GM21737 (cell line): ENCODE results near the gene CREB5.

ENCODE experiments used
- ATAC-seq: cut with Tn5 transposase; IDR thresholded peaks from one replicate; pipeline ENCODE4 v1.9.1; 2021; ENCODE audit warnings: mild to moderate bottlenecking, moderate library complexity; ENCODE audit not compliant: unreplicated experiment

The CREB5 gene

GRCh38 chr7:28406192-28406591 is 6.1 kb upstream of the CREB5 start:
- no peak for ATAC-seq

- no peak for ATAC-seq
These were observed 4.7 kb upstream of the CREB5 start for GRCh38 chr7:28407651-28408050.

- ATAC-seq: no peak
These were observed 4.0 kb upstream of the CREB5 start for GRCh38 chr7:28408105-28408959.

GRCh38 chr7:28408960-28409715 is 3.2 kb upstream of the CREB5 start:
- ATAC-seq: no peak

GRCh38 chr7:28409716-28410627 is 2.3 kb upstream of the CREB5 start:
- no peak for ATAC-seq

- no peak for ATAC-seq
These were observed 1.4 kb upstream of the CREB5 start for GRCh38 chr7:28410628-28411531.

GRCh38 chr7:28413011-28413410 is 693 bp downstream of the CREB5 start:
- ATAC-seq: no peak

GRCh38 chr7:28414453-28414852 is 2.1 kb downstream of the CREB5 start:
- no peak for ATAC-seq

- no peak for ATAC-seq
These were observed 5.1 kb downstream of the CREB5 start for GRCh38 chr7:28417321-28417940.

GRCh38 chr7:28418311-28418710 is 6.0 kb downstream of the CREB5 start:
- no peak for ATAC-seq

GRCh38 chr7:28418966-28419365 is 6.6 kb downstream of the CREB5 start:
- ATAC-seq: no peak

- no peak for ATAC-seq
These were observed 7.4 kb downstream of the CREB5 start for GRCh38 chr7:28419716-28420115.

GRCh38 chr7:28423112-28423511 is 10.8 kb downstream of the CREB5 start:
- ATAC-seq: no peak

- no peak for ATAC-seq
These were observed 11.7 kb downstream of the CREB5 start for GRCh38 chr7:28423918-28424514.

GRCh38 chr7:28425496-28425895 is 13.2 kb downstream of the CREB5 start:
- ATAC-seq: no peak

- no peak for ATAC-seq
These were observed 14.9 kb downstream of the CREB5 start for GRCh38 chr7:28427236-28427635.

GRCh38 chr7:28430616-28431015 is 18.3 kb downstream of the CREB5 start:
- no peak for ATAC-seq

GRCh38 chr7:28432105-28432504 is 19.8 kb downstream of the CREB5 start:
- no peak for ATAC-seq

GRCh38 chr7:28433039-28433438 is 20.7 kb downstream of the CREB5 start:
- ATAC-seq: no peak
